ENCODE measurements around the gene M1AP.

DNA sequence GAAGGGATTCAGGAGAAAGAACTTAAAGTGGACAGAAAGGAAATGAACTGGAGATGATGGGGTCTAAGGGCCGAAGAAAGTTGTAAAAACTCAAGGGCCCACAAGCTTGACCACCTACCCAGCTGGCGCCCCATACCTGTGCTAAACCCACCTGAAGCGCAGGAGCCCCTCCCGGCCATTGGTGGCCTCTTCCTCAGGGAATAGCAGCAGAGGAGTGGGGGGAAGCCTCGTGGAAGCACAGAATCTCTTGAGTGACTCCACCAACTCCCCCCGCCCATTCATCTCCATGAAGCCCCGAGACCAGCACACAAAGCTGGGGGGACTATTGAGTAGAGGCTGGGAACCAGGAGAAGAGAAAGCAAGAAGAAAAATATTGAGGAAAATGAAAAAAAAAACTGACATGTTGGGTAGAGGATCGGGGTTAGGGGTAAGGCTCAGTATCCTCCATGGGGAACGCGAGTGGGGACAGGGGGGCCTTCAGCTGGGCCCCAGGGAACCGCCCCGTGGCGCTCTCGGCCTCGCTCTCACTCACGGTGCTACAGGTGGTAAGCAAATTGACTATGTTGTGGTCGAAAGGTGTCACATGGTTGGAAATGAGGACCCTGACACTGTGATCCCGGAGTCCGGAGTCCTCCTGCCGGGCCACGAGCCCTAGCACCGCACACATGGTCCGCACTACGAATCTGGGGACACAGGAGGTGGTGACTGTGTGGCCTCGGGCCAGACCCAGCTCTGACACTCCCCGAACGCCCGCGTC lies 119.4 kb downstream of the M1AP start:
- TF ChIP-seq, protein P1, sequence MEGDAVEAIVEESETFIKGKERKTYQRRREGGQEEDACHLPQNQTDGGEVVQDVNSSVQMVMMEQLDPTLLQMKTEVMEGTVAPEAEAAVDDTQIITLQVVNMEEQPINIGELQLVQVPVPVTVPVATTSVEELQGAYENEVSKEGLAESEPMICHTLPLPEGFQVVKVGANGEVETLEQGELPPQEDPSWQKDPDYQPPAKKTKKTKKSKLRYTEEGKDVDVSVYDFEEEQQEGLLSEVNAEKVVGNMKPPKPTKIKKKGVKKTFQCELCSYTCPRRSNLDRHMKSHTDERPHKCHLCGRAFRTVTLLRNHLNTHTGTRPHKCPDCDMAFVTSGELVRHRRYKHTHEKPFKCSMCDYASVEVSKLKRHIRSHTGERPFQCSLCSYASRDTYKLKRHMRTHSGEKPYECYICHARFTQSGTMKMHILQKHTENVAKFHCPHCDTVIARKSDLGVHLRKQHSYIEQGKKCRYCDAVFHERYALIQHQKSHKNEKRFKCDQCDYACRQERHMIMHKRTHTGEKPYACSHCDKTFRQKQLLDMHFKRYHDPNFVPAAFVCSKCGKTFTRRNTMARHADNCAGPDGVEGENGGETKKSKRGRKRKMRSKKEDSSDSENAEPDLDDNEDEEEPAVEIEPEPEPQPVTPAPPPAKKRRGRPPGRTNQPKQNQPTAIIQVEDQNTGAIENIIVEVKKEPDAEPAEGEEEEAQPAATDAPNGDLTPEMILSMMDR (IDR thresholded peaks at IDR 0.05), result no peak
- TF ChIP-seq POLR2AphosphoS5 (IDR thresholded peaks at IDR 0.05; ENCODE audit: insufficient read depth in 1 of 2, low read depth in 1 of 2) (no peak), POLR2A (IDR thresholded peaks at IDR 0.05) (no peak)
